SK-N-MC (cell line): ENCODE data around the gene PDXK.
"Not testable (repeated sequence)": the region's sequence is repeated elsewhere in the genome, so short reads cannot be mapped to it uniquely, and the experiment has no call there.

Experiments
- DNase-seq: peaks from one replicate; pipeline ENCODE4 v3.0.0-alpha.2; 2011; ENCODE audit warnings: low read depth, low spot score
- H3K27ac ChIP-seq: fragments of 200-600 bp; sonication (generic); 2 replicates; pipeline ENCODE4 v1.5.1; 2016; ENCODE audit warnings: mixed run types
- H3K36me3 ChIP-seq: fragments of 200-600 bp; sonication (generic); 2 replicates; pipeline ENCODE4 v1.6.1; 2017; ENCODE audit warnings: antibody characterized with exemption, low read length, mixed read lengths; ENCODE audit not compliant: insufficient read depth
- H3K4me3 ChIP-seq: fragments of 200-600 bp; sonication (generic); 2 replicates; pipeline ENCODE4 v1.5.1; 2016
- H3K9ac ChIP-seq: fragments of 200-600 bp; sonication (generic); 2 replicates; pipeline ENCODE4 v1.8.0; 2017; ENCODE audit warnings: mixed run types, mixed read lengths; ENCODE audit not compliant: insufficient read length
- H3K9me3 ChIP-seq: fragments of 200-600 bp; sonication (generic); 2 replicates; pipeline ENCODE4 v1.6.1; 2017; ENCODE audit warnings: low read depth, mild to moderate bottlenecking, antibody characterized with exemption, low read length, moderate library complexity, mixed read lengths
- EZH2 ChIP-seq: fragments of 200-600 bp; sonication (generic); IDR thresholded peaks from one replicate; pipeline ENCODE4 v1.6.1; 2017; ENCODE audit warnings: antibody characterized with exemption
- FOXP2 ChIP-seq: optimal IDR thresholded peaks from 2 replicates; pipeline ENCODE3; 2011; ENCODE audit warnings: mild to moderate bottlenecking, moderate library complexity; ENCODE audit not compliant: insufficient read depth; ENCODE audit errors: extremely low read length, control extremely low read depth
- POLR2AphosphoS5 ChIP-seq: IDR thresholded peaks from 2 replicates; pipeline ENCODE4 v1.6.1; 2012; ENCODE audit warnings: mild to moderate bottlenecking, low read depth, low read length, borderline replicate concordance

PDXK gene

DNA sequence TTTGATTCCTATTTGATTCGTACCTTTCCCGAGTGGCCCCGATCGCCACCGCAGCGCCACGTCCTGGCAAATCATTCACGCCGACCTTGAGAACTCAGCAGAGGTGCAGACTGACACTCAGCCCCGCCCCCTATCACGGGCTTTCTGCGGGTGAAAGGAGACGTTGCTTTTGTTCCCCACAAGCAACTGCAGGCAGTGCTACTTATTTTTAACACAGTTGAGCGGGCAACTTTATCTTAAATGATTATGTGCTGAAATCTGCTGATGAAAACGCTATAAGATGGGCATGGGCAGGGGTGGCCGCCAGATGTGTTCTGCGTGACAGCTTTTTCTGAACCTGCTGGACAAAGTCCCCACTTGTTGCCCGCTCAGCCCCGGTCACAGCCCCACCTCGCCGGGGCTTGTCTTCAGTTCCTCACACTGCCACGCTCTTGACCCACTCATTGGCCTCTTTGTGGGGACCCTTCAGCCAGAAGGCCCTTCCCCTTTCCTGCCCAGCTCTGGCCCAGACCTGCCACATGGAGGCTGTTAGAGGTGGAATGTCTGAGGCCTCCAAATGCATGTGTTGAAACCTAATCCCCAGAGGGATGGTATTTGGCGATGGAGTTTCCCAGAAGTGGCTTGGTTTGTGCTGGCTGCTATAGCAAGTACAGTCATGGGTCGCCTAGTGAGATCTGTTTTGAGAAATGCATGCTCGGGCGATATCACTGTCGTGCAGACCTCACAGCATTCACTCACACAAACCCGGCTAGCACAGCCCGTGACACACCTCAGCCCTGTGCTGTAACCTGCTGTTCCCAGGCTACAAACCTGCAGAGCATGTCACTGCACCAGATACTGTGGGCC is 15.7 kb upstream of the PDXK start:
- no peak for DNase-seq
- Histone ChIP-seq H3K9ac (no peak overlapping the region), H3K9me3 (no peaks in the 10 kb centered on the region), H3K36me3 (no peaks in the 10 kb centered on the region), H3K4me3 (no peak overlapping the region), H3K27ac (0 out of 2 replicates have a peak overlapping the region, but pooled peaks have one; percentile 42)
- TF ChIP-seq FOXP2 (no peak), POLR2AphosphoS5 (no peak), EZH2 (no peak)

DNA sequence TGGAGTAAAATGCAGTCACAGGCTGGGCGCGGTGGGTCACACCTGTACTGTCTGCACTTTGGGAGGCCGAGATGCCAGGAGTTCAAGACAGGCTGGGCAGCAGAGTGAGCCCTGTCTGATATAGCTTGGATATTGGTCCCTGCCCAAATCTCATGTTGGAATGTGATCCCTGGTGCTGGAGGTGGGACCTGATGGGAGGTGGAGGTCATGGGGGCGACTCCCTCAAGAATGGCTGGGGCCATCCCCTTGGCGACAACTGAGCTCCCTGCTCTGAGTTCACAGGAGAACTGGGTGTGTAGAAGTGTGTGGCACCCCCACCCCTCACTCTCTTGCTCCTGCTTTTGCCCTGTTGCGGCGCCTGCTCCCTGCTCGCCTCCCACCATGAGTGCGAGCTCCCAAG is 11.5 kb upstream of the PDXK start:
- Histone ChIP-seq H3K4me3 (no peak overlapping the region), H3K36me3 (no peaks in the 10 kb centered on the region), H3K9me3 (no peaks in the 10 kb centered on the region), H3K9ac (no peak overlapping the region), H3K27ac (no peak overlapping the region)
- no peak for TF ChIP-seq FOXP2
- TF ChIP-seq POLR2AphosphoS5 = no peak
- TF ChIP-seq EZH2 = no peak
- DNase-seq = no peak

DNA sequence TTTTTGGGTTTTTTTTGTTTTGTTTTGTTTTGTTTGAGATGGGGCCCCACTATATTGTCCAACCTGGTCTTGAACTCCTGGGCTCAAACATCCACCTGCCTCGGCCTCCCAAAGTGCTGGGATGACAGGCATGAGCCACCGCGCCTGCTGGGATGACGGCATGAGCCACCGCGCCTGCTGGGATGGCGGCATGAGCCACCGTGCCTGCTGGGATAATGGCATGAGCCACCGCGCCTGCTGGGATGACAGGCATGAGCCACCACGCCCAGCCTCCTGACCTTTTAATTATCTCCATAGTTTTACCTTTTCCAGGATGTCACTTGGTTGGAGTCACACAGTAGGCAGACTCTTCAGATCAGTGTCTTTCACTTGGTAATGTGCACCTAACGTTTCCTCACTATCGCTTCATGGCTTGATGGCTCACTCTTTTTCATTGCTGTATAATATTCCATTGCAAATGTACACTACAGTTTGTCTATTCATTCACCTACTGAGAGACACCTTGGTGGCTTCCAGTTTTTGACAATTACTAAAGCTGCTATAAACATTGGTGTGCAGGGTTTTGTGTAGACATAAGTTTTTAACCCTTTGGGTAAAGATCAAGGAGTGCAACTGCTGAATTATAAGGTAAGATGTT is 10.1 kb upstream of the PDXK start:
- no peaks in the 10 kb centered on the region for H3K36me3 ChIP-seq
- no peaks in the 10 kb centered on the region for H3K9me3 ChIP-seq
- TF ChIP-seq EZH2 (no peak), POLR2AphosphoS5 (no peak), FOXP2 (no peak)
- no peak overlapping the region for H3K4me3 ChIP-seq
- H3K27ac ChIP-seq = no peak overlapping the region
- no peak overlapping the region for H3K9ac ChIP-seq
- no peak for DNase-seq

DNA sequence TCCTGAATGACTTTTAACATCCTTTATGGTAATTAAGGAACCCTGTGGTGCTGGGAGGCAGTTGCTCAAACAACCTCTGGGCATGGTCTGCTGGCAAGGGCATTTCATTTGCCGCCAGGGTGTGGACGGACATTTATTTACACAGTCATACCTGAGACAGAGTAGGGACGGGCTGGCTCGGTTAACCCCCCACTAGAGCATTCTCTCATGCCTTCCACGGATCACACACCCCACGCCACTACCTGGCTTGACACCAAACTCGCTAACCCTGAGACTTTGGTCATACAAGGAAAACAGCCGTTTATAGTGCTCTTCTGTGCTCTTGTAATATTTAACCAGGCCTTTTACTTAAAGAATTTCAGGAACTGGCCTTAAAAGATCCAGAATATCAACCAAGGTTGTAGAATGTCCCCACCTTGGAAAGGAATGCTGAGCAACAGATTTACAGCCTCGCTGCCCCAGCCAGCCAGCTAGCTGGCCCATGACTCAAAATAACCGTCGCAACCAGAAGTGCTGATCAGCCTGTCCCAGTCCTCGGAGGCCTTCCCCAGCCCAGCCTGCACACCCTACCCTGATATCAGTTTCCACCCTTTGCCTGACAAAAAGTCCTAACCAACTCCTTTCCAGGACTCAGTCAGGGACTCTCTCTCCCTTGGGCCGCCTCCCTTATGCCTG is 6.5 kb upstream of the PDXK start:
- Histone ChIP-seq H3K9ac (no peak overlapping the region), H3K36me3 (no peaks in the 10 kb centered on the region), H3K9me3 (no peaks in the 10 kb centered on the region), H3K27ac (no peak overlapping the region), H3K4me3 (no peak overlapping the region)
- DNase-seq = no peak
- TF ChIP-seq EZH2 (no peak), FOXP2 (no peak), POLR2AphosphoS5 (no peak)

DNA sequence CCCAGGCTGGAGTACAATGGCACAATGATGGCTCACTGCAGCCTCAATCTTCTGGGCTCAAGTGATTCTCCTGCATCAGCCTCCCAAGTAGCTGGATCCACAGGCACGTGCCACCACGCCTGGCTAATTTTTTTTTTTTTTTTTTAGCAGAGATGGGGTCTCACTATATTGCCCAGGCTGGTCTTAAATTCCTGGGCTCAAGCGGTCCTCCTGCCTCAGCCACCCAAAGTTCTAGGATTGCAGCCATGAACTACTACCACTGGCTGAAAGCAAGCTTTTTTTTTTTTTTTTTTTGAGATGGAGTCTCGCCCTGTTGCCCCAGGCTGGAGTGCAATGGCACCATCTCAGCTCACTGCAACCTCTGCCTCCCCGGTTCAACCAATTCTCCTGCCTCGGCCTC is 5.8 kb upstream of the PDXK start:
- not testable (repeated sequence) for H3K36me3 ChIP-seq, DNase-seq, H3K4me3 ChIP-seq, H3K9me3 ChIP-seq, H3K9ac ChIP-seq, H3K27ac ChIP-seq

DNA sequence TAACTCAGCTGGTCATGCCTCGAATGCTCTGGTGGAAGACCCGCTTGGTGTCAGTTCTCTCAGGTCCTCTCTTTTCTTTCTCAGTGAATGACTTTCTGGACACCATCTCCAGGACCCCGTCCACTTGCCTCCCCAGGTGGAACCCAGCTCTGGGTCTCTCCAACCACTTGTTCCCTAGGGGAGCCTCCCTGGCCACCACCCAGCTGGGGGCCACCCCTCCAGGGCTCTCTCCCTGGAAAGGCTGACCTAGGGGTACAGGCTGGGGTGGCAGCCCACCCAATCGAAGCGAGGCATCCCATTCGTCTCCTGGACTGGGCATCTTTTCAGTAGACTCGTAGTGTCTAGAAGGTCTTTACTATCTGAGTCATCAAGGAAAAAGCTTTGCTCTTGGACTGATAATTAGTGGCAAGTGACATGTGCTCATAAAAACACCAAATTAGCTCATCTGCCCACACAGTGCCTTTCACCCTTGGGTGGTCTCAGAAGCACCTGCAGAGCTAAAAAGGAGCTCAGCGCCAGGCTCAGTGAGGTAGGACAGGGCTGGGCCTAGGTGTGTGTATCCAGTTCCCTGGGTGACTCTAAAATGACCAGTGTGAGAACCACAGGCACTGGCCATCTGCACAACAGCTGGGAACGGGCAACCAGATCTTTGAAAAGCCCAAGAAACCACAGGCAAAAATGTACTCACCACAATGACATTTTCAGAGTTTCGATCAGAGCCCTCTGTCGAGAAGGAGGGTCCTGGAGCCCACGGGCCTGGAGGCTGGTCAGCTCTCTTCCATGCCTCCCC is 2.4 kb upstream of the PDXK start:
- no peak overlapping the region for H3K4me3 ChIP-seq
- no peak overlapping the region for H3K9ac ChIP-seq
- no peaks in the 10 kb centered on the region for H3K9me3 ChIP-seq
- no peak for DNase-seq
- no peak overlapping the region for H3K27ac ChIP-seq
- H3K36me3 ChIP-seq = no peaks in the 10 kb centered on the region
- TF ChIP-seq EZH2 = no peak
- TF ChIP-seq POLR2AphosphoS5 = no peak
- no peak for TF ChIP-seq FOXP2

DNA sequence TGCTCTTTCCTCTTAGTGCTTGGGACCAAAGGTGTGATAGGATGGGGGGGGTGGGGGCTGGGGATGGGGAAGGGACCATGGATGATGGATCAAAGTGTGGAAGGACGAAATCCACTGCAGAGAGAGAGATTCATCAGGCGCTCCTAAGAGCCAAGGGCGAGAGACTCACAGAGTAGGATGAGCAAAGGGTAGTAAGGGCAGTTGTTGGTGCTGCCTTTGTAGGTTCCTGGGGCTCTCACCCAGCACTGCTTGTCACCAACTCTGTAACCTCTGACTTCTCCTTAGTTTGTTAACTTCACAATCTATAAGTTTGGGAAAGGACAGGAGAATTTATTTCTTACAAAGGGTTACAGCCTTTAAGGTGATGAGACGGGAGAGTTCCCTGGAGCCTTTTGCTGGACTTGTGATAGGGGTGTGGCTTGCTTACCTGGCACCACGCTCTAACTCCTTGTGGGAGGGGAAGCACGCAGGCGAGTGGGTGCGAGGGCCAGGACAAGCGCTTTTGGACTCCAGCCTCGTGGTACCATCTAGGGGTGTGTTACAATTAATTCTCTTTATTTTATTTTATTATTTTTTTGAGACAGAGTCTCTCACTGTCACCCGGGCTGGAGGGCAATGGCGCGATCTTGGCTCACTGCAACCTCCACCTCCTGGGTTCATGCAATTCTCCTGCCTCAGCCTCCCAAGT is 1.6 kb upstream of the PDXK start:
- TF ChIP-seq POLR2AphosphoS5 (no peak), FOXP2 (no peak), EZH2 (no peak)
- H3K27ac ChIP-seq = no peak overlapping the region

More for the DNA sequence above, 1.6 kb upstream of the PDXK start:
- no peak overlapping the region for H3K4me3 ChIP-seq
- H3K36me3 ChIP-seq = no peaks in the 10 kb centered on the region
- no peak overlapping the region for H3K9ac ChIP-seq
- DNase-seq = no peak
- H3K9me3 ChIP-seq = no peaks in the 10 kb centered on the region
